Measurements from ENCODE around the gene MLEC. TPM values are rescaled to one million over a fixed set of nuclear protein-coding genes. Genes with fewer than 3 reads are reported as not detected.

Gene MLEC
- total and polyA plus RNA-seq, 2 of the 13 experiments (the other 11 are each of a cell fraction or from before 2014, with no cell fraction given) = 49.8 to 156 TPM

GRCh38 chr12:120640861-120641833 is 45.8 kb upstream of the MLEC start (continued):
- TF ChIP-seq SAP130 (CRISPR knock-in tag; IDR thresholded peaks at IDR 0.05; ENCODE audit: low read depth) (peak; percentile 63), ZNF512B (CRISPR knock-in tag; IDR thresholded peaks at IDR 0.05; ENCODE audit: borderline replicate concordance) (no peak), ZNF761 (CRISPR knock-in tag; conservative IDR thresholded peaks at IDR 0.05) (no peak), SSRP1 (CRISPR knock-in tag; IDR thresholded peaks at IDR 0.05) (no peak), ZNF343 (CRISPR knock-in tag; IDR thresholded peaks at IDR 0.05) (no peak), NR1H2 (CRISPR knock-in tag; IDR thresholded peaks at IDR 0.05; ENCODE audit: borderline replicate concordance, low read depth) (no peak), CREBL2 (CRISPR knock-in tag; IDR thresholded peaks at IDR 0.05; ENCODE audit: borderline replicate concordance) (no peak), MATR3 (CRISPR knock-in tag; IDR thresholded peaks at IDR 0.05) (no peak), ZNF589 (CRISPR knock-in tag; conservative IDR thresholded peaks at IDR 0.05) (0 out of 2 replicates have a peak, but pooled peaks have one; percentile 28), SIN3A (IDR thresholded peaks at IDR 0.05; ENCODE audit: borderline replicate concordance, low read depth, low read length) (peak; percentile 40; the same call in 1 of the 2 replicates), PRPF4 (IDR thresholded peaks at IDR 0.05; ENCODE audit: low read depth, low read length, poor library complexity, severe bottlenecking) (no peak), KDM1A (CRISPR knock-in tag; IDR thresholded peaks at IDR 0.05) (no peak), SOX6 (IDR thresholded peaks at IDR 0.05) (no peak), SOX6 (CRISPR knock-in tag; IDR thresholded peaks at IDR 0.05) (0 out of 2 replicates have a peak, but pooled peaks have one; percentile 15), ZBTB14 (CRISPR knock-in tag; IDR thresholded peaks at IDR 0.05) (no peak), NFE2L1 (CRISPR knock-in tag; IDR thresholded peaks at IDR 0.05; ENCODE audit: borderline replicate concordance) (no peak), PHF5A (CRISPR knock-in tag; IDR thresholded peaks at IDR 0.05; ENCODE audit: low read depth, unreplicated experiment) (no peak), ELF3 (CRISPR knock-in tag; IDR thresholded peaks at IDR 0.05) (no peak), NFATC3 (CRISPR knock-in tag; IDR thresholded peaks at IDR 0.05) (no peak), ZNF160 (CRISPR knock-in tag; IDR thresholded peaks at IDR 0.05) (no peak), ZNF83 (CRISPR knock-in tag; IDR thresholded peaks at IDR 0.05; ENCODE audit: borderline replicate concordance) (no peak), ZBTB33 (CRISPR knock-in tag; IDR thresholded peaks at IDR 0.05) (peak; percentile 61; the same call in 1 of the 2 replicates), ZNF292 (CRISPR knock-in tag; IDR thresholded peaks at IDR 0.05; ENCODE audit: borderline replicate concordance, low read depth) (no peak)
